ENCODE results near the gene EIF2B1.
"Not testable (repeated sequence)": the region's sequence is repeated elsewhere in the genome, so short reads cannot be mapped to it uniquely, and the experiment has no call there.

The EIF2B1 gene

DNA sequence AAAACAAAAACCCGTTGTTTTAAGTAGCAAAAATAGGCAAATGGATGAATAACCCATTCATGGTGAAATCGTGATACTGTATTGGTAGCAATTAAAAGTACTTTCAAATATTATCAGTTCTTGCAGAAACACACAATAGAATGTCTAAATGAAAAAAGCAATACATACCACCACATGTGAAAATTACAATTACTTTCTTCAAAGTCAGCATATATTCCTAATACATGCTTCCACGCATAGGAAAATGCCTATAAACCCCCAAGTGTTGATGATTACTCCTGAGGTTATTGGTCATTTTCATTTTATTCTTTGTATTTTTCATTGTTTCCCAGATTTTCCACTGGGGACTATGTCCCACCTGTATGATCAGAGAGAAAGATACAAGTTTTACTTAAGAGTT, 16.3 kb downstream of the EIF2B1 start:
- DNase-seq, result no peak

DNA sequence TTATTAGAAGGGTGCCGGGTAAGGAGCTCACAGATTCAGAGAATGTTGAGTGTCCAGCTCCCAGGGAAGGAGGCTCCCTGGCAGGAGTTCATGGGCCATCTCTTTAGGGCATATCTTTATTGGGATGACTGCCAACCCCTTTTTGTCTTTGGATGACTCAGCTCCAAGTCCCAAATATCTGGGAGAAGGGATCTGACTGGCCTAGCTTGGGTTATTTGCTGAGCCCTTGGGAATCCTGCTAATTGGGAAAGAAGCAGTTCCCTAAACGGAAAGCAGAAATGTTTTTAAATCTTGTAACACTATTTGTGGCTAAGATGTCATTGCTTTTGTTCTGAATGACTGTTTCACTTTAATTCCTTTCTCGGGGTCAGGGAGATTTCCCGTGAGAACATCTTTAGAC, 19.0 kb downstream of the EIF2B1 start:
- no peak for DNase-seq

DNA sequence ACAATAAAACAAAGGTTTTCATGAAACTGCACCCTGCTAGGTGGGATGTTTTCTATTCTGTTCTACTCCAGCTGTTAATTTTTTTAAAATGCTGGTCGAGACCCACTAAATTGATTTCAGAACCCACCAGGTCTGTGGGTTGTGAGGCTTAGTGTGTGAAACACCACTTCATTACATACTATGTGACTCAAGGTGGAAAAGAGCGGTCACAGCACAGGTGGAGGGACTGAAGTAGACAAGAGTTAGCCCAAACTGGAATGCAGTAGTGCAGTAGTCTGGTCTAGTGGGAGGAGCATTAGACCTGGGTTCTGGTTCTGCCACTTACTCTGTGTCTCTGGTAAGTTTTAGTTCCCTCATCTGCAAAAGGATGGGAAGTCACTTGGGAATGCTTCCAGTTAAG, 19.4 kb downstream of the EIF2B1 start:
- DNase-seq, result no peak

DNA sequence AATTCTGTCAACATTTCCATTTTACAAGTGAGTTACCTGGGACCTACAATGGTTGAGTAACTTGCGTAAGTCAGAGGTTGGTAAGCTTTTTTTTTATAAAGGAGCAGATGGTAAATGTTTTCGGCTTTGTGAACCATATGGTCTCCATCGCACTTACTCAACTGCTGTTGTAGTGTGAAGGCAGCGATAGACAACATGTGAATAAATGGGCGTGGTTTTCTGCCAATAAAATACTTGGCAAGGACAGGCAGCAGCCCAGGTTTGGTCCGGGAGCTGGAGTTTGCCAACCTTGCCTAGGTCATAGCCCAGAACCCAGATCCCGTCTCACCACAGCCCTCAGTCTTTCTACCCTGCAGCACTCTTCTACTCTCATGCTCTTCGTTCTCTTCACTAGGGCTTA, 25.3 kb downstream of the EIF2B1 start:
- no peak for DNase-seq

DNA sequence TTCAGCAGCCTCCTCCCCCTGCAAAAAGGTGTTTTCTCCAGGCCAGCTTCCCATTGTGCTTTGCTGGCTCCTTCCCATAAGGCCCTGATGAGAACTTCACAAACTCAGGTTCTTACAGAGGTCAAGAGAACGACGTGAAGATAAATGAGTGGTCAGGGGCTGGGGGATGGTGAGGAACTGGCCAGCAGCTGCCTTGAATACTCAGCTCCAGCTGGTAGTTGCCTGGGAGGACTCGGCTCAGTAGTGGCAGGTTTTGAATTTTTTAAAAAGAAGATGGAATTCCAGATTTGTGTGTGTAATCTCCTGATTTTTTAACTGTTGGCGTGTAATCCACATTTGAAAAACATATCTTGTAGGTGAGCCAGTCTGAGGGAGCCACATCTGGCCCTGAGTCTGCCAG, 25.7 kb downstream of the EIF2B1 start:
- DNase-seq, result no peak

DNA sequence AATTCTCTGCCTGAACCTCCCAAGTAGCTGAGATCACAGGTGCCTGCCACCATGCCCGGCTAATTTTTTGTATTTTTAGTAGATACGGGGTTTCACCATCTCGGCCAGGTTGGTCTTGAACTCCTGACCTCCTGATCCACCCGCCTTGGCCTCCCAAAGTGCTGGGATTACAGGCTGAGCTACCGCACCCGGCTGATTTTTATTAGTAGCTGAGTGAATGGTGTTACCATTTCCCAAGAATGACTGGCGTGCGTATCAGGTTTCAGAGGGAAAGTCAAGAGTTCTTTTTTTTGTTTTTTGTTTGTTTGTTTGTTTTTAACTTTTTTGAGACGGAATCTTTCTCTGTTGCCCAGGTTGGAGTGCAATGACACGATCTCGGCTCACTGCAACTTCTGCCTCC, 30.0 kb downstream of the EIF2B1 start:
- DNase-seq, result not testable (repeated sequence)

DNA sequence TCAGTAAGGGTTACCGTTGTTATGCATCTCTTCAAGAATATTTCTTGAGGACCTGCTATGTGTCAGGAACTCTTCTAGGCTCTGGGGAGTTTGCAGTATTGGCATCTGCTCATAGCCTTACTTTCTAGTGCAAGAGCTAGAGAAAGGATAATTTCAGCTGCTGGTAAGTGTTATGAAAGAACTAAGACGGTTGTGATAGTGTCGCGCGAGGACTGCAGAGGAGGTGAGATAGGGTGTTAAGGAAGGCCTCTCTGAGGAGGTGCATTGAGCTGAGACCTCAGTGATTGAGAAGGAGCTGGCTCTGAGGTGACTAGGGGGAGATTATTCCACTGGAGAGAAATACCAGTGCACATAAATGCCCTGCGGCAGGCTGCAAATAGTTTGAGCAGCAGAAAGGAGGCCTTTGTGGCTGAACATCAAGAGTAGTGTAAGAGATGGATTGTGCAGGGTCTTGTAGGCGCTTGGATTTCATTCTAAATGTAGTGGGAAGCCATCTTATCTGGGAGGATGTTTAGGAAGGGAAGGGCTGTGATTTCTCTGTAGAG, 30.8 kb downstream of the EIF2B1 start:
- no peak for DNase-seq

DNA sequence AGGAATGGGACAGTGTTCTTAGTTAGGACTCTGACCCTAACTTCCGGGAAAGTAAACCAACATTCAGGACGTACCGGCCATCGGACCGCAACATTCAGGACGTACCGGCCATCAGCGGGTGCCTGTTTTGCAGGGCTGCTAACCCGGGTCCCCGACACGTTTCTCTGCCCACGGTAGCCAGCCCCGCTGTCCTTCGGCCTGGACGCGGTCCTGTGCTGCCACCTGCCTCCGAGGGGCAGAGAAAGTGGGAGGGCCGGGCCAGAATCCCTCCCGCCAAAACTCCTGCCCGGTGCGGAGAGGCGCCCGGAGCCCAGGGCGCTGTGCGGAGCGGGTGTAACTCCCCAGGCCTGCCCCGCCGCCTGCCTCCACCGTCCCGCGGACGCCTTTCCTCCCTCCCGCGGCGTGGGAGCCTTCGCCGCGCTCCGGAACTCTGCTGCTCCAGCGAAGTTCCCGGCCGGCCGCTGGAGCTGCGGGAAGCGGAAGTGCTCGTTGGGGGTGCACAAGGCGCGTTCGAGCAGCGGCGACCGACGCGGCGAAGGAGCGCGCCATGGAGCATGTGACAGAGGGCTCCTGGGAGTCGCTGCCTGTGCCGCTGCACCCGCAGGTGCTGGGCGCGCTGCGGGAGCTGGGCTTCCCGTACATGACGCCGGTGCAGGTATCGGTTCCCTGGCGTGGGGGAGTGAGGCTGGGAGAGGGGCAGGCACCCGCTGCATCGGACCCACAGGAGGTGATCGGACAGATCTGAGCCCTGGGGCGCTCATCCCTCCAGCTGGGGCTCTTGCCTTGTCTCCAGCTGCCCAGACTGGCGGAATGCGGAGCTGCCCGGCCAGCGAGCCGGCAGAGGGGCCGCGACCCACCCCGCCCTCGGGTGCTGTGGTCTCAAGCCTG, 31.6 kb downstream of the EIF2B1 start, which contains the start of gene DDX55:
DDX55 (plus strand) TSS at position 498 of the 888 bp plus-strand sequence; CDS start at position 548, 50 bp downstream.
- peak; percentile 74 for DNase-seq

DNA sequence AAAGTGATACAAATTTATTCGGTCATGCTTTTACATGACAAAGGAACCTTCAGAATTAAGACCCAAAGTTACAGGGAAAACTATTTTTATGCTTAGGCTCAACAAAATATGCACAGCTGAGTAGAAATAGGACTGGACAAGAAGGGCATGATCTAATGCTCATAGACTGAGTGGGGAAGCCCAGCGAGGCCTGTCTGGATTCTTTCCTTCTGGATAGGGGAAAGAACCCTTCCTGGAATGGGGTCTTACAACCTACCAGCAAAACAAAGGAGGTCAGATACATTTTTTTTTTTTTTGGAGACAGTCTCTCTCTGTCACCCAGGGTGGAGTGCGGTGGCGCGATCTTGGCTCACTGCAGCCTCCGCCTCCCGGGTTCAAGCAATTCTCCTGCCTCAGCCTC, 33.8 kb downstream of the EIF2B1 start:
- no peak for DNase-seq

DNA sequence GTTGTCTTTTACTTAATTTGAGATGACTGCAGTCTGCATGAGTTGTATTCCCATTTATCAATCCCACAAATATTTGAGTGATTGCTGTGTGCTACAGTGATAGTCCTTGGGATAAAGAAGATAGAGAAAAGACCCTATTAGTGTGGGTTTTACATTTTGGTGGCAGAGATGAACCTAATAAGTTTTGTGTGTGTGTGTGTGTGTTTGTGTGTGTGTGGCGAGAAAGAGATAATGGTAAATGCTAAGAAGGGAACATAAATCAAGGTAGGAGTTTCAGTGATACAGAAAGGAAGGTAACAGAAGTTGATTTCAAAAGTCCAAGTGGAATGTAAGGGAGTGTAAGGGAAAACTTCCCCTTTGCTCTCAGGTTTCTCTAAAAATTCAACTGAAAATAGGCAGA, 34.2 kb downstream of the EIF2B1 start:
- no peak for DNase-seq

DNA sequence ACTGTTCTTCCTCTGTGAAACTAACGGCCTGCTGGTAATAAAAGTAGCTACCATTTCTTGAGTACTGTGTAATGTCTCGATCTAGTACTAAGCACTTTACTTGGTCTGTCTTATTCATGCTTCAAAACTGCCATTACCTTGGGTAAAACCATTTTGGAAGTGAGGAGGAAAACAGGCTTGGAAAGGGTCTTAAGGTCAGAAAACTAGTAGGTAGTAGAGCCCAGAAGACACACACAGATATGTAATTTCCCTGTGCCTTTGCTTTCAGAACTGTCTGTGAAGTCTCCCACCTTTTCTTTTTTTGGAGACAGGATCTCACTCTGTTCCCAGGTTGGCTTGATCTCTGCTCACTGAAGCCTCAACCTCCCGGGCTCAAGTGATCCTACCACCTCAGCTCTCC, 35.0 kb downstream of the EIF2B1 start:
- no peak for DNase-seq

DNA sequence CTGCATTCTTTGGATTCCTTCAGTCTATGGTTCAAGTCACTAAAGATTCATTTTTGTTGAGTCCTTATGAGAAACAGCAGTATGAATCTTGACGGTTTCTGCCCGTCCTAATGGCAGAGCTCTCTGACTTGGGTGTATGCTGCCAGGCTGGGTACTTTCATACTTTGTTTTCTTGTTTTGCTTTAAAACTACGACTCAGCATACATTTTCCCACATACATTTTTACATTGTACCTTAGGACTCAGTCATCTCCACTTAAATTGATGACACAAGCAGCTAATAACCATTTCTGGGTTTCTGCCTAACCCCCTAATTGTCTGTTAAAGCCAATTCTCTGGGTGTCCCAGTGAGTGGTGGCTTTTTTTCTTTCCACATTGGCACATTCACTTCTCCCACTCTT, 36.4 kb downstream of the EIF2B1 start:
- no peak for DNase-seq

DNA sequence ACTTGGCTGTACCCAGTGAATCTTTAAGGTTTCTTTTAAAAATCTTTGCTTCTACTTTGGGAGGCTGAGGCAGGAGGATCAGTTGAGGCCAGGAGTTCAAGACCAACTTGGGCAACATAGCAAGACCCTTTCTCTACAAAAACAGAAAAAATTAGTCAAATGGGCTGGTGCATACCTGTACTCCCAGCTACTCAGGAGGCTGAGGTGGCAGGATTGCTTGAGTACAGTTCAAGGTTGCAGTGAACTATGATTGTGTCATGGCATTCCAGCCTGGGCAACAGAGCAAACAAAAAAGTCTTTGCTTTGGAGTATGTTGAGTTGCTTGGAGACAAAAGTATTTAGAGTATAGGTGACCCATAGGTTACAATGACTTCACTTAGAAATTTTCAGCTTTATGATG, 37.8 kb downstream of the EIF2B1 start:
- no peak for DNase-seq

DNA sequence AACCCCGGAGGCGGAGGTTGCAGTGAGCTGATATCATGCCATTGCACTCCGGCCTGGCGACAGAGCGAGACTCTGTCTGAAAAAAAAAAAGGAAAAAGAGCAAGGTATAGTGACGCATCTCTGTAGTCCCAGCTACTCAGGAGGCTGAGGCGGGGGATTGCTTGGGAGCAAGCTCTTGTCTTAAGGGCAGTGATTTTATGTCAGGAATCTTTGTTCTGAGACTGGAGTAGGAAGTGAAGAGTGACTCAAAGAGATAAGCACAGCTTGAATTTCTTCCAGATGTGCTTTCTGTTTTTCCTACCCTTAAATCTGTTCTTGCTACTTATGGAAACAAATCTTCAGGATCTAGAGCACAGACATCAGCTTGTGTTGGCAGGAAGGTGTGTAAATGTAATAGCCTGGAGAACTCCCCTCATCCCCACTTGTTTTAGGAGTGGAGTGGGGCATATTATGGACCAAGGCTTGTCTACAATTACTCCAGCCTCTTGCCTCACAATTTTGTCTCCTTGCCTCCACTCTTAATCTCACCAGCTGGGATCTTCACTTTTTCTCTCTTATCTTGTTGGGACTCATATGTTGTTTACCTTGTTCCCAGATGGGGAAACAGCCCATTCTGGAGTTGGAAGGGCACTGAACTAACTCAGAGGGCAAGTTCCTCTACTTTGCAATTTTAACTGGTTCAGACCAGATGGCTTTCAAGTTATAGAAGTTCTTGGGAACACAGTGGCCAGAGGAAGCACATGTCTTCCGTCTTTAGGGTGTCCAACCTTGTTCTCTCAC, 41.6 kb downstream of the EIF2B1 start:
- DNase-seq, result no peak

DNA sequence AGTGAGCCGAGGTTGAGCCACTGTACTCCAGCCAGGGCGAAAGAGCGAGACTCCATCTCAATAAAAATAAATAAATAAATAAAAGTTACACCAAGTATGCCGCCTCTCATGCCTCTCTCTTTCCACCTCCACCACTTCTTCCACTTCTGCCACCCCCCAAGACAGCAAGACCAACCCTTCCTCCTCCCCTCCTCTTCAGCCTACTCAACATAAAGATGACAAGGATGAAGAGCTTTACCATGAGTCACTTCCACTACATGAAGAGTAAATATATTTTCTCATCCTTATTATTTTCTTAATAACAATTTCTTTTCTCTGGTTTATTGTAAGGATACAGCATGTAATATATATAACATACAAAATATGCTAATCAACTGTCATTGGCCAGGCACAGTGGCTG, 52.7 kb downstream of the EIF2B1 start:
- DNase-seq, result no peak

DNA sequence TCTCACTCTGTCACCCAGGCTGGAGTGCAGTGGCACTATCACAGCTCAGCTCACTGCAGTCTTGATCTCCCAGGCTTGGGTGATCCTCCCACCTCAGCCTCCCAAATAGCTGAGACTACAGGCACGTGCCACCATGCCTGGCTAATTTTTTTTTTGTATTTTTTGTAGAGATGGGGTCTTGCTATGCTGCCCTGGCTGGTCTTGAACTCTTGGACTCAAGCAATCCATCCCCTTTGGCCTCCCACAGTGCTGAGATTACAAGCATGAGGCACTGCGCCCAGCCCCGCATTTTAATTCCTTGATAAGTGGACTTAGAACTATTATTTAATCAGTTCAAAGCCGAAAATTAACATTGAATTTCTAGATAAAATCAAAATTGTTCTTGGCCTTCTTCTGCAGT, 54.7 kb downstream of the EIF2B1 start:
- DNase-seq, result not testable (repeated sequence)

DNA sequence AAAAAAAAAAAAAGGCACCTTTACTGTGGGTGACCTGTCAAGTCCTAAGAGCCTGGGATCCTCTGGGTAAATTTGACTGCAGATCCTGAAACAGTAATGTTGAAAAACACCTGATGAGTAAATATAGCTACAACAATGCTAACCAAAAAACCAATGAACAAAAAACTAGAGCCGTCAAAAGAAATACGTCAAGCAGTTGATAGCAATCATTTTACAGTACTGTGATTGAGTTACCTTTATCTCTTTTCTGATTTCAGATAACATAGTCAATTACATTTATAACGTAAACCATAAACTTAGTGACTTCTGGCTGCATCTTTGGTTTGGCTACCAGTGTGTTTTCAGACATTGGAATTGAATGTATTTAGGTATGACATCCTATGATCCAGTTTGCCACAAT, 55.2 kb downstream of the EIF2B1 start:
- no peak for DNase-seq

DNA sequence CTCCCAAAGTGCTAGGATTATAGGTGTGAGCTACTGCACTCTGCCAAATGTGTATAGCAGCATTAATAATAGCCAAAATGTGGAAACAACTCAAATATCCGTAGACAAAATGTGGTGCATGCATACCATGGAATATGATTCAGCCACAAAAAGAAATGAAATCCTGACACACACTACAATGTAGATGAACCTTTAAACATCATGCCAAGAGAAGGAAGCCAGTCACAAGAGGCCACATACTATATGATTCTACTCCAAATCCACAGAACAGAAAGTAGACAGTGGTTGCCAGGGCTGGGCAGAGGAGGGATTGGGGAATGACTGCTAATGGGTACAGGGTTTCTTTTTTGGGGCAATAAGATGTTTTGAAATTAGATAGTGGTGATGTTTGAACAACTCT, 56.9 kb downstream of the EIF2B1 start:
- DNase-seq, result no peak

DNA sequence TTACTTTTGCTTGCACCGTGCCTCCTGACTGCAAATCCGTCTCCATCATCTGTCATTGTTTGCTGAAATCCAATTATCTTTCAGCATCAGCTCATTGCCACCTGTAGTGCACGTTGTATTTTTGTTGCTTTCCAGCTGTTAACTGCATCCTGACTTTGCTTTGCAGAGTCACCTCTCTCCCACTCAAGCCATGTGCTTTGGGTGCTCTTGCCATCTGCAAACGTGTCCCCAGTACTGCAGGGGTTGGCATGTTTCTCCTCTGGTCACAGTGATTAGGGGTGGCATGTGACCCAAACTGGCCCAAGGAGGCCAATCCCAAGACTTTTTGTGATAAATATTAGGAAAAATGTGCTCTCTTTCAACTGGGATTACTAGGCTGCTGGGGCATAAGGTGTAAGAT, 59.6 kb downstream of the EIF2B1 start:
- no peak for DNase-seq

DNA sequence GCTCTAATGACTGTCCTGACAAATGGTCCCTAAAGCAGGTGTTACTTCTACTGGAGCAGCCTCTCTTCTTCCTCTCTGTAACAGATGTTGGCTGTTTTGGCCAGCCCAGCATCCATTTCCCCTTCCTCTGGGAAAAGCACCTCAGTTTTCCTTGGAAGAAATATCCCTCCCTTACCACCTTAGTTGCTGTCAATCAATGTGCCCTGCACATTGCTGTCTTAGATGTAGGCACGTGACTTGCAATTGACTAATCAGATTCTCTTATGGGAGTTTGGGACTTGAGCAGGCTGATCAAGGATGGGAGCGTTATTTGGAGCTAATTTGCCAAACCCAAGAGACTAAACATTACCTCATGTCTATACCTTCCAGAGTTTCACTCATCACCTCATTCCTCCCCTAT, 61.1 kb downstream of the EIF2B1 start:
- DNase-seq, result no peak

DNA sequence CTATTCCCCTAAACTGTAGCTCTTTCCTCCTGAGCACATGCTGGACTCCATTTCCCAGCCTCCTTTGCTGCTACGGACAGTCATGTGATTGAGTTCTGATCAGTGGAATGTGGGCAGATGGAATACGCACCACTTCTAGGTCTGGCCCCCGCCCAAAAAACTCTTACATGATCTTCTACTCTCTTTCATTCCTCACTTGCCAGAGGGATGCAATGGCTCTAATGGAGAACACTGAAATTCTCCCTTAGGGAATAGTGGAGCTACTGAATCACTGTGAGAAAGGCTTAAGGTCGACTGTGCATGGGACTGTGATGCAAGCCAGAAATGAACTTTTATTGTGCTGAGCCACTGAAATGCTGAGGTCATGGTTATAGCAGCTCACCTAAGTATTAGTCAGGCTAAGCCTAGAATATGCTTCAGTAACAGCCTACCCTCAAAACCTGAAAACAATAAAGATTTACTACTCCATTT, 62.1 kb downstream of the EIF2B1 start:
- DNase-seq, result no peak
